Neural progenitor cell (in vitro differentiated cells): Measurements from ENCODE around the gene WDR12. TPM values are rescaled to one million over a fixed set of nuclear protein-coding genes. Genes with fewer than 3 reads are reported as not detected.

ENCODE experiments used
- DNase-seq: peaks from one replicate; pipeline ENCODE4 v3.0.0-alpha.2; 2016; ENCODE audit warnings: low spot score
- H2AFZ ChIP-seq: fragments of 200-600 bp; sonication (generic); replicated peaks from 2 replicates; pipeline ENCODE4 v1.6.1; 2016; ENCODE audit warnings: antibody characterized with exemption
- H3F3A ChIP-seq: fragments of 200-600 bp; sonication (generic); 2 replicates; pipeline ENCODE4 v1.6.1; 2016; ENCODE audit warnings: antibody characterized with exemption, low read depth
- H3K27ac ChIP-seq: fragments of 200-600 bp; sonication (generic); 2 replicates; pipeline ENCODE4 v1.5.1; 2016; ENCODE audit warnings: mild to moderate bottlenecking
- H3K27me3 ChIP-seq: fragments of 200-600 bp; sonication (generic); 2 replicates; pipeline ENCODE4 v1.6.1; 2016; ENCODE audit warnings: mild to moderate bottlenecking, moderate library complexity
- H3K36me3 ChIP-seq: fragments of 200-600 bp; sonication (generic); 2 replicates; pipeline ENCODE4 v1.5.1; 2016
- H3K4me1 ChIP-seq: fragments of 200-600 bp; sonication (generic); 2 replicates; pipeline ENCODE4 v1.6.1; 2016; ENCODE audit warnings: mixed run types
- H3K4me2 ChIP-seq: fragments of 200-600 bp; sonication (generic); 2 replicates; pipeline ENCODE4 v1.6.1; 2016
- H3K4me3 ChIP-seq: fragments of 200-600 bp; sonication (generic); 2 replicates; pipeline ENCODE4 v1.5.1; 2016
- H3K79me2 ChIP-seq: fragments of 200-600 bp; sonication (generic); 2 replicates; pipeline ENCODE4 v1.6.1; 2016; ENCODE audit warnings: low read depth
- H3K9ac ChIP-seq: fragments of 200-600 bp; sonication (generic); 2 replicates; pipeline ENCODE4 v1.6.1; 2016
- H3K9me3 ChIP-seq: fragments of 200-600 bp; sonication (generic); 2 replicates; pipeline ENCODE4 v1.5.1; 2016; ENCODE audit warnings: low read depth
- H4K20me1 ChIP-seq: fragments of 200-600 bp; sonication (generic); 2 replicates; pipeline ENCODE4 v1.6.1; 2016; ENCODE audit warnings: low read depth
- H3K27ac Mint-ChIP-seq: 3 replicates; pipeline ENCODE4 v1.8.0; 2021; ENCODE audit warnings: mixed read lengths
- H3K27me3 Mint-ChIP-seq: 2 replicates; pipeline ENCODE4 v1.8.0; 2022; ENCODE audit warnings: low read depth, mild to moderate bottlenecking, inconsistent platforms, moderate library complexity, mixed read lengths; ENCODE audit not compliant: insufficient read depth
- H3K36me3 Mint-ChIP-seq: 3 replicates; pipeline ENCODE4 v1.8.0; 2021; ENCODE audit warnings: mixed read lengths
- H3K4me1 Mint-ChIP-seq: 3 replicates; pipeline ENCODE4 v1.8.0; 2021; ENCODE audit warnings: mixed read lengths
- H3K4me3 Mint-ChIP-seq: 3 replicates; pipeline ENCODE4 v1.8.0; 2021; ENCODE audit warnings: mild to moderate bottlenecking, moderate library complexity, mixed read lengths
- H3K9me3 Mint-ChIP-seq: 3 replicates; pipeline ENCODE4 v1.8.0; 2020; ENCODE audit warnings: mixed read lengths
- CTCF ChIP-seq: fragments of 200-600 bp; sonication (generic); IDR thresholded peaks from 2 replicates; pipeline ENCODE4 v1.5.1; 2017; ENCODE audit warnings: antibody characterized with exemption, mild to moderate bottlenecking
- EZH2 ChIP-seq: fragments of 200-600 bp; sonication (generic); IDR thresholded peaks from 2 replicates; pipeline ENCODE4 v1.6.1; 2017; ENCODE audit warnings: antibody characterized with exemption, mild to moderate bottlenecking, moderate library complexity
- EZH2phosphoT487 ChIP-seq: fragments of 200-600 bp; sonication (generic); IDR thresholded peaks from 2 replicates; pipeline ENCODE4 v1.6.1; 2017; ENCODE audit warnings: antibody characterized with exemption
- total RNA-seq: library from RNA; depleted of rRNA; stranded (reverse); fragments of >200 nt; gene quantifications from 2 replicates; pipeline ENCODE4 v1.2.3, GENCODE V29; 2015; ENCODE audit warnings: low replicate concordance

WDR12 gene
- total RNA-seq, 1 donor from 2014 or later = 58.6 TPM

DNA sequence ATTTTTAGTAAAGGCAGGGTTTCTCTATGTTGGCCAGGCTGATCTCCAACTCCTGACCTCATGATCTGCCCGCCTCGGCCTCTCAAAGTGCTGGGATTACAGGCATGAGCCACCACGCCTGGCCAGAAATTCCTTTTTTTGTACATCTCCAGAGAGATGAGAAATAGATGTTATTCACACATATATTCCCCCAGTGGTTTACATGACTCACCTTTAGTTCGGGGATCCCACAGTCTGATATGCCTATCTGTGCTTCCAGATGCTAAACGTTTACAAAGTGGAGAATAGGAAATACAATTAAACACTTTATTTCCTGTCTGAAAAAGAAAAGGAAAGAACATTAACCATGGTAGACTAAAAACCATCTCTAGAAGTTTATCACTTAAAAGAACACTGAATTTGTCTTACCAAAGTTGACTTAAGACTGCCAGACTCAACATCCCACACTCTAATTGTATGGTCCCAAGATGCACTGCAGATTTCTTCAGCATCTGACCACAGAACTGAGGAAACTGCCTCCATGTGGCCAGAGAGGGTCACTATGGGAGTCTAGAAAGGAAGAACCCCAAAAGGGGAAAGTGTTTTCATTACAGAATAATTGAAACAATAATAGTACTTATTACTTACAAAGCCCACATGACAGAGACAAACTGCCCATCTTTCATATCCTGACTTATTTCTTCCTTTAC lies 27.3 kb downstream of the WDR12 start:
- H3K4me1 ChIP-seq = no peaks in the 10 kb centered on the region
- H3K36me3 ChIP-seq = peaks cover 11% of the 10 kb centered on the region
- no peak overlapping the region for H3K4me3 ChIP-seq
- no peak overlapping the region for H2AFZ ChIP-seq
- H3K27me3 ChIP-seq = no peaks in the 10 kb centered on the region
- TF ChIP-seq EZH2phosphoT487 (no peak), CTCF (no peak), EZH2 (no peak)
- no peak overlapping the region for H3K27ac ChIP-seq
- H3K9me3 ChIP-seq = no peaks in the 10 kb centered on the region
- H3K27ac Mint-ChIP-seq = no peak overlapping the region
- DNase-seq = no peak
- no peak overlapping the region for H3K9ac ChIP-seq
- H3K4me3 Mint-ChIP-seq = no peak overlapping the region
- no peaks in the 10 kb centered on the region for H3K79me2 ChIP-seq
- no peaks in the 10 kb centered on the region for H3K27me3 Mint-ChIP-seq
- H4K20me1 ChIP-seq = no peaks in the 10 kb centered on the region
- no peaks in the 10 kb centered on the region for H3K4me1 Mint-ChIP-seq
- no peaks in the 10 kb centered on the region for H3K9me3 Mint-ChIP-seq
- H3K4me2 ChIP-seq = no peak overlapping the region
- H3K36me3 Mint-ChIP-seq = peaks cover 17% of the 10 kb centered on the region
- H3F3A ChIP-seq = no peaks in the 10 kb centered on the region

DNA sequence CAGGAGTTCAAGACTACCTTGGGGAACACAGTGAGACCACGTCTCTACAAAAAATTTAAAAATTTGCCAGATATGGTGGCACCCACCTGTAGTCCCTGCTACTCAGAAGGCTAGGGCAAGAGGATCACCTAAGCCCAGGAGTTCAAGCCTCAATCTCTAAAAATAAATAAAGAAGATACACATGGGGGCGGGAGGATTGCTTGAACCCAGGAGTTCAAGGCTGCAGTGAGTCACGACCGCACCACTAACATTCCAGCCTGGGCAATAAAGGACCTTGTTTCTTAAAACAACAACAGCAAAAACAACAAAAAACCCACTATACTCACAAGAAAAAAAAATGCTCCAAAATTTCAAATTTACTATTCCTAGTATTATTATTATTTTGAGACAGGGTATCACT lies 29.9 kb downstream of the WDR12 start:
- no peaks in the 10 kb centered on the region for H3K27me3 ChIP-seq
- Mint-ChIP-seq H3K36me3 (peaks cover 16% of the 10 kb centered on the region), H3K27ac (no peak overlapping the region), H3K4me3 (no peak overlapping the region), H3K9me3 (no peaks in the 10 kb centered on the region), H3K4me1 (no peaks in the 10 kb centered on the region), H3K27me3 (no peaks in the 10 kb centered on the region)
- no peak overlapping the region for H3K4me3 ChIP-seq
- H3K4me2 ChIP-seq = no peak overlapping the region
- no peak for TF ChIP-seq EZH2
- no peak for TF ChIP-seq CTCF
- TF ChIP-seq EZH2phosphoT487 = no peak
- H2AFZ ChIP-seq = no peak overlapping the region
- no peaks in the 10 kb centered on the region for H3F3A ChIP-seq
- no peaks in the 10 kb centered on the region for H3K9me3 ChIP-seq
- no peaks in the 10 kb centered on the region for H3K4me1 ChIP-seq
- H3K36me3 ChIP-seq = peaks cover 5% of the 10 kb centered on the region
- H3K9ac ChIP-seq = no peak overlapping the region
- H4K20me1 ChIP-seq = no peaks in the 10 kb centered on the region
- no peak overlapping the region for H3K27ac ChIP-seq
- no peaks in the 10 kb centered on the region for H3K79me2 ChIP-seq
- DNase-seq = no peak

DNA sequence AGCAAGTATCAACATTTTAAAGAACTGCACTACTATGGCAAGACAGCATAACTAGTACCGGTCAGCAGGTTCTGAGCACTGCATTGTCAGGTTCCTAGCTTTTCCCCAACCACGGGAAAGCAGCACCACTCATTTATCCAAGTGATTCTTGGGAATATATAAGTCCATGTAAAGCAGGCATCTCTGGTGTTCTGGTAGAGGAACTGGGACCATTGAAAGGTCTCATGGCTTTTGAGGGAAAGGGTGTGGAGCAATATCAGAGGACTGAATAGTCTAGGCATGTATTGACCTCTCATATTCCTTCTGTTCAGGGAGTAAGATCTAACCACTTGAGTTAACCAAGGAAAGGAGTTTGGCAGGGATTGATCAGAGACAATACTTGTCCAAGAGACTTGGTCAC lies 33.8 kb downstream of the WDR12 start:
- Histone ChIP-seq H3K9ac (no peak overlapping the region), H3K4me3 (no peak overlapping the region), H3K27me3 (peaks cover 4% of the 10 kb centered on the region), H4K20me1 (no peaks in the 10 kb centered on the region), H3K36me3 (peaks cover 5% of the 10 kb centered on the region), H3F3A (peaks cover 23% of the 10 kb centered on the region), H3K79me2 (no peaks in the 10 kb centered on the region), H3K4me2 (no peak overlapping the region), H2AFZ (no peak overlapping the region), H3K27ac (no peak overlapping the region), H3K4me1 (no peaks in the 10 kb centered on the region), H3K9me3 (no peaks in the 10 kb centered on the region)
- H3K9me3 Mint-ChIP-seq = no peaks in the 10 kb centered on the region
- H3K4me1 Mint-ChIP-seq = no peaks in the 10 kb centered on the region
- H3K27me3 Mint-ChIP-seq = peaks cover 6% of the 10 kb centered on the region
- peaks cover 7% of the 10 kb centered on the region for H3K36me3 Mint-ChIP-seq
- H3K27ac Mint-ChIP-seq = no peak overlapping the region
- TF ChIP-seq CTCF (no peak), EZH2phosphoT487 (no peak), EZH2 (no peak)
- DNase-seq = no peak
- H3K4me3 Mint-ChIP-seq = no peak overlapping the region
